NCI-H187 (cell line): Measurements from ENCODE around the gene ZNF490.
A peak's percentile ranks its signal among the peaks of the same experiment; 100 is the strongest.
"Not testable (repeated sequence)": the region's sequence is repeated elsewhere in the genome, so short reads cannot be mapped to it uniquely, and the experiment has no call there.

Experiments used
- DNase-seq, 2 experiments: peaks; one replicate each; lab custom pipeline; 2025; lab: John Stamatoyannopoulos, UW

The ZNF490 gene

DNA sequence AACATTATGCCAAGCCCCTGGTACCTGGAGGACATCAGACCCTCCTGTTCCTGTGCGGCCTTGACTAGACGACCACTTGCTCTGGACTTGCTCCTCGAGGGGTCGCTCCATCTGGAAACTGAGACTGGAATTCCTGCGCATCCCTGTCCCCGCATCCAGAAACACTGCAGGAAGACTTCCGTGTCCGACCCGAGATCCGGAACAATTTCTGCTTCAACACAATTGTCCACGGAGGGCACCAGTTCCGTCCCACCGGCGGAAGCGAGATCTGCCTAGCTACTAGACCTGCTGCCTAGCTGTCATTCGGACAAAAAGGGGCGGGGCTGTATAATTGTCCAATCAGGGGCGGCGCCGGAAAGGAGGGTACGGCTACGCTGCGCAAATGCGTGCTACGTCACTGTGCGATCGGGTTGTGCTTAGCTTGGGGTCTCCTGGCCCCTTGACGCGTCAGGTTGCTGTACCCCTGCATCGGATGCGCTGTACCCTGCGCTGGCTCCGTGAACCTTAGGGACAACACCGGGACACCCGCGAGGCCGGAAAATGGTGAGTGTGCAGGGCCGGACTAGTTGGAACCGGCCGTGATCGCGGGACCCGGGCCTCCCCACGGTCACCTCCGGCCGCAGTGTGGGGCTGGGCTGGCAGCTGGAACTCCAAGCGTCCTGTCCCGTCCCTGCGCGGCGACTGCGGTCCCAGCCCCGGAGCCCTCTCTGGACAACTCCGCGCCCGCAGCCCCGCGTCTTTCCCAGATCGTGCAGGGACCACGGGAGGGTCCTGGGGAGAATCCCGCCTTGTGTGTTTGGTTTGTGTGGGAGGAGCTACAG, at the start of gene ZNF490, which contains the start of gene ZNF791:
ZNF490 (minus strand) TSS at position 274 of the 821 bp plus-strand sequence; CDS start at position 141, 133 bp downstream.
ZNF791 (plus strand) TSS at position 381 of the 821 bp plus-strand sequence; CDS start at position 541, 160 bp downstream.
- DNase-seq: peak; percentile 78 to 79

DNA sequence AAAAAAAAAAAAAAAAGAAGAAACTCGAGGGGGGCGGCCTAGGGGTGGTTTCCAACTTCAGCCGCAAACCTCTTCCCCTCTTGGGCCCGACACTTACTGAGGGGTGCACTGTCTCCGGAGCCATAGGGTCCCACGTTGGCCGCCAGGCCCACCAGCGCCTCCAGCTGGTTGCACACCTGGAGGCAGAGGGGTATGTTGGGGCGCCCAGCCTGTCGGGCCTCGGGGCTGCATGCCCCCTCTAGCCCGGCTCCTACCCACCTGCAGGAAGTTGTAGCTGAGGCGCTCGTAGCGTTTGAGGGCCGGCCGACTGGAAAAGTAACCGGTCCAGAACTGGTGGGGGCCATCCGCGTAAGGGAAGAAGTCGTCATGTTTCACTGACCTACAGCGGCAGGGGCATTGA, 47.4 kb upstream of the ZNF490 start:
- no peak for DNase-seq

DNA sequence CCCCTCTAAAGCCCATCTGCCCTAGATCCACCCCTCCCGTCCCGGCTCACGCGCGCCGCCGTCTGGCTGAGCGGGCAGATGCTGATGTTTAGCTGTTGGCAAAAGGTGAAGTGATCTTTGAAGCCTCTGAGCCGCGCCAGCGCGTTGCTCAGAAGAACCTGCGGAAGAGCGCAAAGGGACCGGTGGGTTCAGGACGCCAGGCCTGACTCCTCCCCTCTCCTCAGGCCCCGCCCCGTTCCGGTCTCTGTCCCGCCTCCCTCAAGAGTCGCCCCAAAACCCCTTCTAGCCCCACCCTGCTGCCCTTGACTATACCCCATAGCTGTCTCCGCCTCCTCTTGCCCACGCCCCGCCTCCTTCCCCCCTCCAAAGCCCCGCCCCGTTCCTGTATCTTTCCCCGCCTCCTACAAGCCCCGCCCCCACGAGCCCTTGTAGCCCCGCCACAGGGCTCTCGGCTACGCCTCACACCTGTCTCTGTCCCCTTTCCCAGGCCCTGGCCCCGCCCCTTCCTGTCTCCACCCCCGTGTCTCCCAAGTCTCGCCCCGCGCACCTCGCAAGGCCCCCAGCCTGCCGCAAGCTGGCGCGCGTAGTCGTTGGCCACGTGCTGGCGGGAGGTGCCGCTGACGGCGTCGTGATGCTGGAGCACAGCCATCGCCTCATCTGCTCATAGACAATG, 46.4 kb upstream of the ZNF490 start:
- no peak for DNase-seq

DNA sequence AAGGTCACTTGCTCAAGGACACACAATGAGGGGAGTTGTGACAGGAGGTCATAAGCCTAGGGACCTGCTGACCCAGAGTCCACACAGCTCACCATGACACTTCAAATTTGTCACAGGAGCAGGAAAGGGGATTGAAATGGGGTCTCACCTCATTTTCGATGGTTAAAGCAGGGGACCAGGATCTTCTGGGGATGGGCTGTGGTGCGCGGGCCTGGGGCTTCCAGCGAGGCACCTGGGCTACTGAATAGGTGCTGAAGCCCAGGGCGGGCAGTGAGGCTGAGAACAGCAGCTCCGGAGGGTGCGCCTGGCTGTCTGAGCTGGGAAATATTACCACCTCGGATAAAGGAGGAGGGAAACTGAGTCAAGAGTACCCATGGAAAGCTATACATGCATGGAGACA, 44.9 kb upstream of the ZNF490 start:
- DNase-seq: no peak

DNA sequence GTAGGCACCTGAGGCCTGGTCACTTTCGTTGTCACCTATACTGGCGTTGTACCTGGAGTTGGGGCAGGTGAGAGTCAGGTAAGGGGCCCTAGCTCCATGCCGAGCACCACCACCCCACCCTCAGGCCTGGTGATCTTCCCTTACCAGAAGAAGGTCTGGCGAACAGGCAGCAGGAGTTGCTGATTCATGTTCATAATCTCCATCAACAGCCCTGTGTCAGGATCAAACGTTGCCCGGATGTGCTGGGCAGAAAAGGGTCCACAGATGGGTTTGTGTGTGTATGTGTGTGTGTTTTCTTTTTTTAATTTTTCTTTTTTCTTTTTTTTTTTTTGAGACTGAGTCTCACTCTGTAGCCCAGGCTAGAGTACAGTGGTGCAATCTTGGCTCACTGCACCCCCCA, 41.6 kb upstream of the ZNF490 start:
- DNase-seq: no peak

DNA sequence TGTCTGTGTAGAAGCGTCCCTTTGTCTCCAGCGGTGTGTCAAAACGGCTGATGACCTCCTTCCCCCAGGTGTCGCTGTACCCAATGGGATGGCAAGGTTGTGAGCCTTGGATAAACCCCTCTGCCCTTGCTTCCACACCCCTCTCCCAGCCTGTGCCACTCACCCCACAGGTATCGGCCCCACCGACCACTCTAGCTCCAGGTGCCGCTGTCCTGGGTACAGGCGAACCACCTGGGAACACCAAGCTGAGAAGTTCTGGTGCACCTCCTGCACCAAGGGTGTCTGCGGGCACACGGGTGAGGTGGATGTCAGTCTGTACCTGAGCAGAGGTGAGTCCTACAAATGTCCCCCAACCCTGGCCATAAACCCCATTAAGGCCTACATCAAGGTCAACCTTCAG, 39.3 kb upstream of the ZNF490 start:
- no peak for DNase-seq

DNA sequence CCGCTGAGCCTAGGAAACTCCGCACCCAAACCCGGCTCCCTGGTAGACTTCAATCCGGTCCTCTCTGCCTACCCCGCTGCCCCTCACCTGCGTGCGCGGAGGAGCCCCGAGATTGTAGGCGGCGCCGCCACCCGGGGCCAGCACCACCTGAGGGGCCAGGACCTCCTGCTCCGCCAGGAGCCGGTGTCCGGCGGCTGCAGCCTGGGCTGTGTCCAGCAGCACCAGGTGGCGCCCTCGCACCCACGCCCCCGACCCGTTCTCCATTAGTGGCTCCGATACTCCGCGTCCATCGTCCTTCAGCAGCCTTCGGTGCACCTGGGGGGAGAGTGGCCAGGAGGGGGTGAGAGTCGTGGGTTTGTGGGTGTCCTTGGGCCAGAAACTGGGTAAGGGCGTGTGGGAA, 37.5 kb upstream of the ZNF490 start:
- DNase-seq: no peak

DNA sequence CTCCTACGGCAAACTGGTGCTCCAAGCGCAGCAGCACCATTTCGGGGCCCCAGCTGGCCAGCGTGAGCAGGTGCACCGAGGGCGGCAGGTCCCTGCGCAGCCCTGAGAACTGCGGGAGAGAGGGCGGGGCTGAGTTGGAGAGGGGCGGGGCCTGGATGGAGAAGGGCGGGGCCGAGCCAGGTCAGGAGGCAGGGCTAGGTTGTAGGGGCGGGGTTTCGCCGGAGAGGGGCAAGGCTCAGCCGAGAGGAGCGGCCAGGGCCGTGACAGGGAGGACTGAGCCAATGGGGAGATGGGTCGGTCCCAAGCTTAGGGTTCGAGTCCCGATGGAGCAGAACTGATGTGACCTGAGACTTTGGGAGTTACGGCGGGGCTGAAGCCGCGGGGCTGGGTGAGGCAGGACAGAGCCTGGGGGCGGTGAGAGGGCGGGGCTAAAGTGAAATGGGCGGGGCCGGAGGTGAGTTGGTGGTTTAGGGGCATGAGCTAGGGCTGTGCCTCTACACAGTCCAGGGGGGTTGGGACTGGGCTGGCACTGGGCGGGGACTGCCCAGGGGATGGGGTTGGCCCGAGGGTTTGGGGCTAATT, 37.0 kb upstream of the ZNF490 start:
- peak; percentile 5 to 42 for DNase-seq

DNA sequence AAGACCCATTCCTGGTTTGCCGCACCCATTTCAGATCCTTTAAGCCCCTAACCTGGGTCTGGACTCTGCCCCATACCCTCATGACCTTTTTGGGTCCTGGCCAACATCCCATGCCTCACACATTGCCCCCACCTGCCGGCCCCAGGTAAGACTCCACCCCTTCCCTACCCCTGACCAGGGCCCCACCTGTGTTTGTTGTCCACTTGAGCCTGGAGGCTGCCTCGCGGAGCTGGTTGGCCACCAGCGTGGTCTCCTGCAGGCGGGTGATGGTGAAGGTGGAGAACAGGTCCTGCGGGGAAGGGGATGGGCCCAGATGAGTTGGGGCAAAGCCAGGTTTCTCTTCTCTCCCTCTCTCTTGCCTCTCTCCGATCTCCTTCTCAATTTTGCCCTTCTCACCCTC, 36.4 kb upstream of the ZNF490 start:
- DNase-seq: no peak

DNA sequence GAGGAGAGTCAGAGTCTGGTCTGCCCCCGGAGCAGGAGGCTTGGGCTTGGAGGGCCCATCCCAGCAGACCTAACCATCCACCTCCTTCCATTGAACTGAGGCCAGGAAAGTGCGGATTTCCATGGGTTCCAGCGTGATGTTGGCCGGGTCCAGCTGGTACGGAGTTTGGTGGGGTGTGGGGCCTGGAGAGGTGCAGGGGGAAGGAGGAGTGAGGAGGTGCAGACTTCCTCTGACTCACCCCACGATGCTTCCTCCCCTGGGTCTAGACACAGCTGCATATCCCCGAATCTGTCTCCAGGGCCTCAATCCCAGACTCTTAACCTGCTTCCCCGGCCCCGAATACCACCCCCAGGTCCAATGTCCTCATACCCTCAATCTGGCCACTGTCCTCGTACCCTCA, 35.9 kb upstream of the ZNF490 start:
- DNase-seq: no peak

DNA sequence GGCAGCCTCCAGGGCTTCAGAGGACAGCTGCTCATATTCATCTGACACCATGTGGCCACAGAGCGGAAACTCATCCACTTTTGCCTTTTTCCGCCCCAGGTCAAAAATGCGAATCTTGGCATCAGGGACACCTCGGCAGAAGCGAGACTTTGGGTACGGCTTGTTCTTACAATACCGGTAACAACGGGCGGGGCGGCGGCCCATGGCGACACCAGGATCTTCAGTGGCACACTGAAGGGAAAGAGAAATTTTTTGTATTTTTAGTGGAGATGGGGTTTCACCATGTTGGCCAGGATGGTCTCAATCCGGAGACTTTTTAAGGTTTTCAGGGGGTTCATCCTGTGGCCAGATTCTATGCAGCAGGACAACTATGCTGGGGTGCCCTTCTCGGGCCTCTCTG, 33.1 kb upstream of the ZNF490 start:
- DNase-seq: not testable (repeated sequence)

DNA sequence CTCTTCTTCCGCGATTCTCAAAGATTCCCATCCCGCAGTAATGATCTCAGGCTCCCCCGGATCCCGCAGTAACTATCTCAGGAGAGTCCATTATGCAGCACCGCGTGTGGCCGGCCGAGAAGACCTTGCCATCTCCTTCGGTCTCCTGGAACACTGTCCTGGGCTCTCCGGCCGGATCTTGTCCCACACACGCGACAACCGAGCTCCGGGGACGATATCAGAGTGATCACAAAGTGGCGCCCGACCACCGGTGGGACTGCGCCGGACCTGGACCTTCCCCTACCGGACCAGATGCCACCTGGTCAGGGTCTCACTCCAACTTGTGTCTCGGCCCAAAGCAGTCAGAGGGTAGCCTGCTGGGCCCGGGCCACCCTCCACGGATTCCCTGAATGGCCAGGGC, 31.9 kb upstream of the ZNF490 start:
- no peak for DNase-seq

DNA sequence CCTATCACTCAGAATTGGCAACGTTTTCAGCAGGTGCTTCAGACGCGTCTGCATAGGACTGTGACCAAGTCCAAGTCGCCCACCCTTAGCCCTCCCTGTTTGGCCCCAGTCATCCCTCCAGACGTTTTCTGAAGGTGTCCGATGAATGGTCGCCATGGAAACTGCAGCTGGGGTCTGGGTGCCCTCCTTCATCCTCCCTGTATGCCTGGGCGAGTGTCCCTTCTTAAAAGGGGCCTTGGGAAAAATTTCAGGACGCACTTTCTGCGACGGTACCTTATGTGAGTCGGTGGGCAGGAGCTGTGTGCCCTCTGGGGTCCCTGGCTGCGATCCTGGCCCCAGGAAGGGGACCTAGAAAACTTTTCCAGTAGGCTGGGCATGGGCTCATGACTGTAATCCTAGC, 30.8 kb upstream of the ZNF490 start:
- DNase-seq: no peak

DNA sequence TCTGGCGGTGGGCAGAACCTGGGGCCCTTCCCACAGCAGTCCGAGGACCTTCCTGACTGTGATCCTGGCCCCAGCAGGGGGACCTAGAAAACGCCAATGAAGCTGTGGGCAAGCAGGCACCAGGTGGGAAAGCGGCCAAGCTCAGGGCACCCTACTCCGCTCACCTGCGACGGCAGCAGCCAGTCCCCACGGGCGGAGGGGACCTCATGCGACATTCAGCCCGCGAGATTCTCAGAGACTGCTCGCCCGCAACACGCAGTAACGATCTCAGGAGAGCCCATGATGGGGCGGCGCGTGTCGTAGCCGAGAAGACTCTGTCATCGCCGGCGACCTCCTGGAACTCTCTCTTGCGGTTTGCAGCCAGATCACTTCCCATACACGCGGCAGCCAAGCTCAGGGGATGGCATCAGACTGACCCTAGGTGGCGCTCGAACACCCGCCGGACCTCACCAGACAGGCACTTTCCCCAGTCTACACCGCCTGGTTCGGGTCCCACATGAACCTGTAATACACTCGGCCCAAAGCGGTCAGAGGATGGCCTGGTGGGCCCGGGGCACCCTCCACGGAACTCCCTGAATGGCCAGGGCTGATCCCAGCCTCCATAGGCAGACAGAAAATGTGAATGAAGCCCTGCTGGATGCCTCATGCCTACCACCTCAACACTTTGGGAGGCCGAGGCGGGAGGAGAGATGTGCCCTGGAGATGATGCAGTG, 29.4 kb upstream of the ZNF490 start:
- peak in 1 of 2 experiments; percentile 3 for DNase-seq

DNA sequence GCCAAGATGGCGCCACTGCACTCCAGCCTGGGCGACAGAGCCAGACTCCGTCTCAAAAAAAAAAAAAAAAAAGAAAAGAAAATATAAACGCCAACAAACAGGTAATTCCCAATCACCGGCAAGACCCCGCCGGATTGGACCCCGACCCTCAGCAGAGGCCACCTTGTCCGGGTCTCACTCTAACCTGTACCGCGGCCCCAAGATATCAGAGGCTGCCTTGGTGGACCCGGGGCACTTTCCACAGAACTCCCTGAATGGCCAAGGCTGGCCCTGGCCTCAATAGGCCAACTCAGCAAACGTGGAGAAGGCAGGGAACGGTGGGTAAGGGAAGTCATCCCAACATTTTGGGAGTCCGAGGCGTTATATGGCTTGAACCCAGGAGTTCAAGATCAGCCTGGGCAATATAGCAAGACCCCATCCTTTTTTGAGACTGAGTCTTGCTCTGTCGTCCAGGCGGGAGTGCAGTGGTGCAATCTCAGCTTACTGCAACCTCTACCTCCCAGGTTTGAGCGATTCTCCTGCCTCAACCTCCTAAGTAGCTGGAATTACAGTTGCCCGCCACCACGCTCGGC, 28.1 kb upstream of the ZNF490 start:
- DNase-seq: no peak

DNA sequence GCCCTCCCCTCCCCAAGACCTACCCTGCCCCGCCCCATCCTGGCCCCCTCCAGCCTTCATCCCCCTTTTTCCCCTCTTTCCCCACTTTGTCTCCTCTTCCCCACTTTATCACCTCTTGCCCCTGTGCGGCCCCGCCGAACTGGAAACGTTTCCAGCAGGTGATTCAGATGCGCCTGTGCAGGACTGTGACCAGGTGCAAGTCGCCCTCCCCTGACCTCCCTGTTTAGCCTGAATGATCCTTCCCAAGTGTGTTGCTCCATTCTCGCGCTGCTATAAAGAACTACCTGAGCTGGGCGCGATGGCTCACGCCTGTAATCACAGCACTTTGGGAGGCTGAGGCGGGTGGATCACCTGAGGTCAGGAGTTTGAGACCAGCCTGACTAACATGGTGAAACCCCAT, 26.0 kb upstream of the ZNF490 start:
- DNase-seq: no peak

DNA sequence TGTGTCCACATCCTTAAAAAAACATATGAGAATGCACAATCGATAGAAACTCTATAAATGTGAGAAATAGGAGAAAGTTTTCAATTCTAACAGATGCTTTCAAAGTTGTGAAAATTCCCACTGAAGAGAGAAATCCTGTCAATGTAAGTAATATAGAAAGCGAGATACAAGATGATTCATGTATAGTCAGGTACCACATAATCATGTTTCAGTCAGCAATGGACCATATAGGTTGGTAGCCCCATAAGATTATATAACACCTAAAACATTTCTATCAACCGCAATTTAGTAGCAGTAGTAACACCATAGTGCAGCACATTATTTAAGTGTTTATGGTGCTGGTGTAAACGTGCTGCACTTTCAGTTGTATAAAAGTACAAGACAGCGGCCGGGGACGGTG, 18.6 kb upstream of the ZNF490 start:
- DNase-seq: no peak

DNA sequence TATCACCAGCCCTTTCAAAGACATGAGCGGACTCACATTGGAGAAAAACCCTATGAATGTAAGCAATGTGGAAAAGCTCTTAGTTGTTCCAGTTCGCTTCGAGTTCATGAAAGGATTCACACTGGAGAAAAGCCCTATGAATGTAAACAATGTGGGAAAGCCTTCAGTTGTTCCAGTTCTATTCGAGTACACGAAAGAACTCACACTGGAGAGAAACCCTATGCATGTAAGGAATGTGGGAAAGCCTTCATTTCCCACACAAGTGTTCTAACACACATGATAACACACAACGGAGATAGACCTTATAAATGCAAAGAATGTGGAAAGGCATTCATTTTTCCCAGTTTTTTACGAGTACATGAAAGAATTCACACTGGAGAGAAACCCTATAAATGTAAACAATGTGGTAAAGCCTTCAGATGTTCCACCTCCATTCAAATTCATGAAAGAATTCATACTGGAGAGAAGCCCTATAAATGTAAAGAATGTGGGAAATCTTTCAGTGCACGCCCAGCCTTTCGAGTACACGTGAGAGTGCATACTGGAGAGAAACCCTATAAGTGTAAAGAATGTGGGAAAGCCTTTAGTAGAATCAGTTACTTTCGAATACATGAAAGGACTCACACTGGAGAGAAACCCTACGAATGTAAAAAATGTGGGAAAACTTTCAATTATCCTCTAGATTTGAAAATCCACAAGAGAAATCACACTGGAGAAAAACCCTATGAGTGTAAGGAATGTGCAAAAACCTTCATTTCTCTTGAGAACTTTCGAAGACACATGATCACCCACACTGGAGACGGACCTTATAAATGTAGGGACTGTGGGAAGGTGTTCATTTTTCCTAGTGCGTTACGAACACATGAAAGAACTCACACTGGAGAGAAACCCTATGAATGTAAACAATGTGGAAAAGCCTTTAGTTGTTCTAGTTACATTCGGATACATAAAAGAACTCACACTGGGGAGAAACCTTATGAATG, 17.7 kb upstream of the ZNF490 start:
- no peak for DNase-seq

DNA sequence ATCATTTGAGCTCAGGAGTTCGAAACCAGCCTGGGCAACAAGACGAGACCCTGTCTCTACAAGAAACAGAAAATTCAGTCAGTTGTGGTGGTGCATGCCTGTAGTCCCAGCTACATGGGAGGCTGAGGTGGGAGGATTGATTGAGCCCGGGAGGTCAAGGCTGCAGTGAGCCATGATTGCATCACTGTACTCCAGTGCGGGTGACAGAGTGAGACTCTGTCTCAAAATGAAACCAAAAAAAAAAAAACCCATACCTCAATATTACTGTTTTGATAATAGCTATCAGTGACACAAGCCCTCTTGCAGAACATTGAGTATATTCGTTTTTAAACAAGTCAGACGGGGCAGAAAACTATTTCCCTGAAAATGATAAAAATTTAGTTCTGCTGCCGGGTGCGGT, 16.3 kb upstream of the ZNF490 start:
- no peak for DNase-seq

DNA sequence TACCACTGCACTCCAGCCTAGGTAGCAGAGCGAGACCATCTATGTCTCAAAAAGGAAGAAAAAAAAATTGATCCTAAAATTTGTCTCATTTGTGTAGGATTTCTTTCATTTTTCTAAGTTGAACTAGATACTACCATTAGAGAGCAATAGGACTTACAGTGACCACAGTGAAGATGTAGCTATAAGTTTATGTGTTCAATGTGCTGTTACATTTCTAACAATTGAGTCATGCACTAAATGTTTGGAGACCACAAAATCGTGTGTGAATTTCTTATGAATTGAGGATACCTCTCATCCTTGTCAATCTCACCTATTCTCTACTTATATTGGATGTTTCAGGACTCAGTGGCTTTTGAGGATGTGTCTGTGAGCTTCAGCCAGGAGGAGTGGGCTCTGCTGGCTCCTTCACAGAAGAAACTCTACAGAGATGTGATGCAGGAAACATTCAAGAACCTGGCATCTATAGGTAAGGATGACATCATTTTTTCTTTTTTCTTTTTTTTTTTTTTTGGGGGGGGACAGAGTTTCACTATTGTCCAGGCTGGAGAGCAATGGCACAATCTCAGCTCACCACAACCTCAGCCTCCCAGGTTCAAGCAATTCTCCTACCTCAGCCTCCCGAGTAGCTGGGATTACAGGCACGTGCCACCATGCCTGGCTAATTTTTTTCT, 12.9 kb upstream of the ZNF490 start:
- DNase-seq: no peak
